HG03025 (cell line): Measurements from ENCODE around the gene ARFGAP1.
"Not testable (repeated sequence)": the region's sequence is repeated elsewhere in the genome, so short reads cannot be mapped to it uniquely, and the experiment has no call there.

Experiments
- ATAC-seq: cut with Tn5 transposase; IDR thresholded peaks from one replicate; pipeline ENCODE4 v1.9.1; 2021; ENCODE audit warnings: mild to moderate bottlenecking, moderate library complexity; ENCODE audit not compliant: unreplicated experiment, low FRiP score

Gene ARFGAP1

DNA sequence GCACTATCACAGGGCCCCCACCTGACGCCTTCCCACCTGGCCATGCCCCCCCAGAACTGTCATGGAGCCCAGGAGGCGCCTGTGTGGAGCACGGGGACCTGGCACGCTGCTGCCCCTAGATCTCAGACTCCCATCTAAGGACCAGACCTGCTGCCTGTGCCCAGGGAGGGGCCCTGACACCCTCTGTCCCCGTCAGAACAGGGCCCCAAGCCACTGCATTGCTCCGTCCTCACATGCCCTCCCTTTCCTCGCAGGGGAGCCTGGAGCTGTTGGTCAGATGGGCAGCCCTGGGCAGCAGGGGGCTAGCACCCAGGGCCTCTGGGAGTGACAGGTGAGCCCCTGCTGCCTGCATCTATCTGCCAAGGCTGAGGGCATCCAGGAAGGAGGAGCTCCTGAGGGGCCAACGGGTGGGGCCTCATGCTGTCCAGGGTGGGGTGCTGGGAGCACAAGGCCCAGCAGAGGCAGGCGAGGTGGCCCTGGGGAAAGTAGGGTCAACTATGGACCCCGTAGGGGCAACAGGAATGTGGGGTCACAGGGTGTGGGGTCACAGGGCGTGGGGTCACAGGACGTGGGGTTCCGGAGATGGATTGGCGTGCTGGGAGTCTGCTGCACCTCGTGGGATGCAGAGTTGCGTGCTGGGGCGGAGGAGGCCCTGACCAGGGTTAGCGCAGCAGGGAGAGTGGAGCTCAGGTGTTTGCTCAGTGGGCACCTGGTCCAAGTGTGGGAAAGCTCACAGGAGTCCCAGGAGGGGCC, 56.9 kb downstream of the ARFGAP1 start:
- ATAC-seq = no peak

- no peak for ATAC-seq
These were observed 57.6 kb downstream of the ARFGAP1 start for GRCh38 chr20:63330084-63330760.

GRCh38 chr20:63330940-63331339, 58.3 kb downstream of the ARFGAP1 start:
- no peak for ATAC-seq

DNA sequence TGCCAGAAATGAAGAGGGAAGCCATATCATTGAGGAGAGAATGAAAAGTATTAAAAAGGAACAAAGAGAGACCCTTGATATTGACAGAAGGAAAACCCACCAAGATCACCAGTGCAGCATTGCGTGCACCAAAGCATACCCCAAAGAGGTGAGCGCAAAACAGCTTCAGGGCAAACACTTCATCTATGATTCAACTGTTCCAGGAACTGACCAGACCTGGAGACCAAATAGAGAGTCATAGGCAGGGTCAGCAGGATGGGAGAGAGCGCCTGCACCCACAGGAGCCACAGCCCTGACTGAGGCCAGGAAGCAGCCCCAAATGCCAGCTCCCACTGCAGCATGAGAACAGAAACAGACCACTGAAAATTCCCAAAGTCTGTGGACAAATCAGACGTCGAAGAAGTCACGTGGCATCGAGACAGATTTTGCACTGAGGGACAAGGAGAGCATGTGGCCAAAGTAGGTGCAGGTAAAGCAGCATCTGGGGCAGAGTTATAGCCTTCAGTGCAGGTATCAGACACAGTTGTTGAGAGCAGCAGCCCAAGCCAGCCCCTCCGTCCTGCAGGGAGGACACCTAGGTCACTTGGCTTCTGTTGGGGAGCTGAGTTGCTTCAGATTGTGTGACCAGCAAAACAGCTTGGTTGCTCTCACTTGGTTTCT, 59.3 kb downstream of the ARFGAP1 start:
- ATAC-seq = no peak

DNA sequence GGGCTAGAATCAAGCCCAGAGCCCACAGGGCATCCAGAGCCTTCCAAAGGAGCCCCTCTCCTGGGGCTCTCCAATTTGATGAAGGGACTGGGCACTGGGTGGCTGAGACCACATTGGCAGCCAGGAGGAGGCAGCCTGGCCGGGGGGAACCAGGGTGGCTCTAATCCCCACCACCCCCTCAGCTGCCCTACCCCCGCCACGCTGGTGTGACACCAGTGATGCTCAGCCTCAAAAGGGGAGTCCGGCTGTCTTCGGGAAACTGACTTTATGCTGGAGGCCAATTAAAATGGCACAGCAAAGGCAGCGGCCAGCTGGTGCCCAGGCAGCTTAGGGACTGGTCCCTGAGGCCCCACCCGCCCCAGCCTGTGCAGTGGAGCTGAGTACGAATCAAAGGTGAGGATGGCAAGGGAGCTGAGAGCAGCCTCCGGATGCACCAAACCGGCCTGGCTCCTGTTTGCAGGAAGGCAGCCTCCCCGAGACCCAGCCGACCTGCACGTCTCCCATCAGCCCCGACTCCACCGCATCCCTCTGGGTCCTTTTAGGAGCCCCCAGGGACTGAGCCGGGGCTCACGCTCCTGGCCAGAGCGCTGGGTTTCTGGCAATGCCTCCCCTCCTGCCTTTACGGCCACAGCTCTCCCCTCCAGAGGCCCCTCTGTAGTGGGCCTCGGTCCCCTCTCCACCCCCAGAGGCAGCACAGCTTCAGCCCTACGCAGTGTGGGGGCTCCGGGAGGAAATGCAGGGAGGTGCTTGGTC, 60.1 kb downstream of the ARFGAP1 start:
- ATAC-seq = no peak

DNA sequence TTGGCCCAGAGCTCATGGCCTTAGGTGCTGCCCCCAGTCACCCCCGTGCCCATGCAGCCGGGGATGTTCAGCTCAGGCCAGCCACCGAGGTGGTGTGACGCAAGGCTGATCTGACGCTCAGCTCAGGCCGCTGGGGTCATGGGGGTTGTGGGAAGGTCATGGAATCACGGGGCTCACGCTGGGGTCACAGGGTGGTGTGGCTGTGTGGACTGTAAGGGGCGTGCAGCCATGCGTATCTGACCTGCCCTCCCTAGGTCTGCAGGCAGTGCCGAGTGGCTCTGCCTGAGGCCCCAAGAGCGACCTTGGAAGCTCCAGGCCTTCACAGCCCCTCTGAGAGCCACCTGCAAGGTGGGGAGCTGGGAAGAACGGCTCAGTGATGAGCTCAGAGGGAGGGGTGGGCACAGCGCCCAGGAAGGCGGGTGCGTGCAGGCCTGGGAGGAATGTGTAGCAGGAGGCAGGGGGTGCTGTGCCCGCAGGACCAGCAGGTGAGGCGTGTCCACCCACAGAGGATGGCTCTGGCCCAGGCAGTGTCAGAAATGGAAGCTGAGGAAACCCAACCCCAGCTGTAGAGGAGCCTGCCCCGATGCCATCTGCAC, 60.7 kb downstream of the ARFGAP1 start:
- ATAC-seq = no peak

- ATAC-seq = no peak
These were observed 61.7 kb downstream of the ARFGAP1 start for GRCh38 chr20:63334356-63334755.

- not testable (repeated sequence) for ATAC-seq
These were observed 62.4 kb downstream of the ARFGAP1 start for GRCh38 chr20:63335060-63335459.

DNA sequence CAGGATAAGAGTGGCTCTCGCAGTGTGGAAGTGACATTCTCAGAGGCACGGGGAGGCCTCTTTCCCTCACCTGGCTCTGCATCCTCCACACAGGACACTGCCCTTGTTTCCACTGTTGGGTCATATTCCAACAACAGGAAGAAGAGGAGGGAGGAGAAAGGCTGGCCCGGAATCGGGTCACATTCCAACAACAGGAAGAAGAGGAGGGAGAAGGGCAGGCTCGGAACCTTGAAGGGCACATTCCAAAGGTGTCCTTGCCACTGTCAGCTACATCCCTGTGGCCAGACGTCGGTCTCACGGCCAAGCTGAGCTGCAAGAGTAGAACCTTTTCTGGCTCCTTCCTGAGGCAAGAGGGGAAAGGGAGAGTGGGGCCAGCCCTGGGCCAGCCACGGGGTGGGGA, 63.1 kb downstream of the ARFGAP1 start:
- no peak for ATAC-seq

DNA sequence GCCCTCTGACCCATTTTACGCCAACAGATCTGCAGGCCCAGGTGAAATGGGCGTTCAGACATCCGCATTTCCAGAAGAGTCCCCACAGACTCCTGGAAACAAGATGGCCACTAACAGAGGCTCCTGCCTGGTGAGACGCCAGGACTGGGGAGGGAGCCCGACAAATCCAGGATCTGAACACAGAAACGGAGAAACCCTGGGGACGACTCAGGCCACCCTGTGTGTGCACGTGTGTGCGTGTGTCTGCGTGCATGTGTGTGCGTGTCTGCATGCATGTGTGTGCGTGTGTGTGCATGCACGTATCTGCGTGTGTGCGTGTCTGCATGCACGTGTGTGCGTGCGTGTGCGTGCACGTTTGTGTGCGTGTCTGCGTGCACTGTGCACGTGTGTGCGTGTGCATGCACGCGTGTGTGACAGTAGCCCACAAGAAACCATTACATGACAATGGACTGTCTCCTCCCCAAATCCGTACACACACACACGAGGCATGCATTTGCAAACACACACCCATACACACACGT, 63.7 kb downstream of the ARFGAP1 start:
- ATAC-seq = no peak

GRCh38 chr20:63337786-63338420, 65.3 kb downstream of the ARFGAP1 start:
- no peak for ATAC-seq
